Panc1 (cell line): Measurements from ENCODE around the gene OR52N1. TPM values are rescaled to one million over a fixed set of nuclear protein-coding genes. Genes with fewer than 3 reads are reported as not detected.

ENCODE experiments used
- ATAC-seq: fragments of 200-7000 bp; cut with Tn5 transposase; 2 replicates; pipeline ENCODE4 v1.9.1; 2020; ENCODE audit warnings: mild to moderate bottlenecking, moderate library complexity
- BruUV-seq: library from RNA; stranded (reverse); fragments of 400-500 nt; replicated peaks from 2 replicates; lab custom pipeline; 2021; lab: Mats Ljungman, UMichigan
- CTCF ChIA-PET: fragments of 300-600 bp; sonication (Branson Sonifier 250); formaldehyde crosslinking; loops from one replicate; lab custom pipeline; 2022; ENCODE audit warnings: antibody characterized with exemption; lab: Charles Lee
- POLR2A ChIA-PET: fragments of 300-600 bp; sonication (Branson Sonifier 250); formaldehyde crosslinking; loops from one replicate; lab custom pipeline; 2022; ENCODE audit warnings: antibody characterized with exemption; lab: Charles Lee
- DNase-seq: peaks from one replicate; pipeline ENCODE4 v3.0.0-alpha.2; 2010; ENCODE audit warnings: low read depth, low spot score
- H3K27ac ChIP-seq: 2 replicates; pipeline ENCODE4 v1.5.1; 2011; ENCODE audit warnings: mild to moderate bottlenecking, low read length, inconsistent platforms
- H3K27me3 ChIP-seq: fragments of 200-500 bp; sonication (Bioruptor generic); 2 replicates; pipeline ENCODE4 v1.6.0; 2014; ENCODE audit warnings: low read length, inconsistent platforms; ENCODE audit not compliant: control insufficient read depth, insufficient read depth
- H3K36me3 ChIP-seq: fragments of 200-500 bp; sonication (Bioruptor generic); 2 replicates; pipeline ENCODE4 v1.5.1; 2014; ENCODE audit warnings: inconsistent platforms, mild to moderate bottlenecking, low read length, moderate library complexity; ENCODE audit not compliant: control insufficient read depth, insufficient read depth
- H3K4me1 ChIP-seq: 2 replicates; pipeline ENCODE4 v1.5.1; 2011; ENCODE audit warnings: inconsistent platforms, mild to moderate bottlenecking, low read length, moderate library complexity; ENCODE audit not compliant: control insufficient read depth, insufficient read depth
- H3K4me3 ChIP-seq, 2 experiments: 2 replicates each; pipeline ENCODE4 v1.5.1; 2011 to 2012; ENCODE audit warnings: low read depth in 2 of 2, low read length in 2 of 2, mild to moderate bottlenecking in 2 of 2, inconsistent platforms in 1 of 2, moderate library complexity in 1 of 2
- H3K9me3 ChIP-seq: fragments of 200-500 bp; sonication (Bioruptor generic); 2 replicates; pipeline ENCODE4 v1.5.1; 2014; ENCODE audit warnings: low read depth, mild to moderate bottlenecking, inconsistent platforms, low read length, moderate library complexity; ENCODE audit not compliant: control insufficient read depth, insufficient read depth
- CTCF ChIP-seq: fragments of 450-650 bp; IDR thresholded peaks from 2 replicates; pipeline ENCODE4 v1.5.1; 2017; ENCODE audit warnings: mild to moderate bottlenecking
- POLR2AphosphoS5 ChIP-seq: IDR thresholded peaks from 2 replicates; pipeline ENCODE4 v1.6.1; 2012; ENCODE audit warnings: mild to moderate bottlenecking, low read depth, low read length, moderate library complexity
- REST ChIP-seq, 2 experiments: IDR thresholded peaks; 2 replicates each; pipeline ENCODE4 v1.6.1; 2011 to 2012; ENCODE audit warnings: low read depth in 2 of 2, control low read depth in 1 of 2, low read length in 1 of 2, mild to moderate bottlenecking in 1 of 2, moderate library complexity in 1 of 2; ENCODE audit not compliant: insufficient read depth in 1 of 2
- SIN3A ChIP-seq: IDR thresholded peaks from 2 replicates; pipeline ENCODE4 v1.6.1; 2012; ENCODE audit warnings: low read depth, mild to moderate bottlenecking, low read length, moderate library complexity, borderline replicate concordance; ENCODE audit not compliant: insufficient read depth
- TCF7L2 ChIP-seq: IDR thresholded peaks from 2 replicates; pipeline ENCODE4 v1.6.1; 2011; ENCODE audit warnings: mild to moderate bottlenecking, low read depth, low read length, inconsistent platforms
- in situ Hi-C: cut with HindIII; loops from 2 replicates; pipeline ENCODE4 v1.10.0; 2016; ENCODE audit warnings: low sequenced_read_pairs, low pct_unique_long_range_greater_than_20kb
- intact Hi-C: fragments of 100-400 bp; cut with micrococcal nuclease; formaldehyde crosslinking; loops from one replicate; pipeline ENCODE4 v1.10.0; 2022; ENCODE audit not compliant: unreplicated experiment
- total RNA-seq: library from RNA; stranded (reverse); gene quantifications from one replicate; pipeline ENCODE4 v1.2.1, GENCODE V29; 2021; ENCODE audit not compliant: unreplicated experiment

Gene OR52N1
- total RNA-seq, 1 experiment from 2014 or later = not detected

- TF ChIP-seq CTCF = peak; percentile 94
- no peak for TF ChIP-seq SIN3A
- 0 out of 4 replicates have a peak, but pooled peaks of 1 of the 2 experiments have one; percentile 18 for TF ChIP-seq REST (IDR thresholded peaks at IDR 0.05; ENCODE audit: insufficient read depth in 1 of 2, low read depth in 2 of 2, low read length in 1 of 2)
- TF ChIP-seq POLR2AphosphoS5 = no peak
- no peak for TF ChIP-seq TCF7L2
- Histone ChIP-seq H3K4me1 (peaks cover 7% of the 10 kb centered on the region), H3K36me3 (no peaks in the 10 kb centered on the region), H3K4me3 (peak within 1 kb of the TSS; percentile 42 to 69), H3K9me3 (no peaks in the 10 kb centered on the region), H3K27me3 (peaks cover 11% of the 10 kb centered on the region; the same call in 1 of the 2 replicates), H3K27ac (no peak within 1 kb of the TSS)
- in situ Hi-C loops (no loop called here), intact Hi-C loops (loop anchor here (2.0 to 5.0 kb wide), 6 partner anchors 208 to 1181 kb away; partner anchors contain the start of gene OR51M1)
- ChIA-PET POLR2A (no interaction called here), CTCF (no interaction called here)
- BruUV-seq = no TSS peak
- DNase-seq (peak; percentile 76), ATAC-seq (peak; percentile 98)
Measured at GRCh38 chr11:5808500-5809121, 17.5 kb upstream of the OR52N1 start, which contains the start of gene OR52N2. OR52N2 (plus strand) TSS chr11:5808924; CDS start chr11:5820336, 11,412 bp downstream.

GRCh38 chr11:5807580-5807979 lies 16.5 kb upstream of the OR52N1 start:
- Histone ChIP-seq H3K27me3 (peaks cover 11% of the 10 kb centered on the region; the same call in 1 of the 2 replicates), H3K4me3 (no peak overlapping the region), H3K27ac (no peak overlapping the region), H3K36me3 (no peaks in the 10 kb centered on the region), H3K4me1 (peaks cover 7% of the 10 kb centered on the region), H3K9me3 (no peaks in the 10 kb centered on the region)
- in situ Hi-C loops = no loop called here
- CTCF ChIA-PET = no interaction called here
- DNase-seq = no peak
- intact Hi-C loops = loop anchor here (5.0 kb wide), 4 partner anchors 425 to 1180 kb away; partner anchors contain the start of gene OR51M1
- no TSS peak for BruUV-seq
- TF ChIP-seq POLR2AphosphoS5 (no peak), CTCF (no peak), TCF7L2 (no peak), SIN3A (no peak), REST (IDR thresholded peaks at IDR 0.05; ENCODE audit: insufficient read depth in 1 of 2, low read depth in 2 of 2, low read length in 1 of 2) (no peak)
- ATAC-seq = no peak
- POLR2A ChIA-PET = no interaction called here
